Endometrium (tissue), 2 donors: Measurements from ENCODE around the gene PGBD5.

Source experiments
- FAIRE-seq: peaks from 2 replicates; lab custom pipeline; 2012; peaks lifted over from hg19 to GRCh38; lab: Jason Lieb, UNC
- donor health status: control.
- donor health status: control.

The PGBD5 gene

GRCh38 chr1:230375147-230375546, 51.0 kb downstream of the PGBD5 start:
- no peak for FAIRE-seq

GRCh38 chr1:230371923-230372703, 54.0 kb downstream of the PGBD5 start:
- FAIRE-seq = no peak

DNA sequence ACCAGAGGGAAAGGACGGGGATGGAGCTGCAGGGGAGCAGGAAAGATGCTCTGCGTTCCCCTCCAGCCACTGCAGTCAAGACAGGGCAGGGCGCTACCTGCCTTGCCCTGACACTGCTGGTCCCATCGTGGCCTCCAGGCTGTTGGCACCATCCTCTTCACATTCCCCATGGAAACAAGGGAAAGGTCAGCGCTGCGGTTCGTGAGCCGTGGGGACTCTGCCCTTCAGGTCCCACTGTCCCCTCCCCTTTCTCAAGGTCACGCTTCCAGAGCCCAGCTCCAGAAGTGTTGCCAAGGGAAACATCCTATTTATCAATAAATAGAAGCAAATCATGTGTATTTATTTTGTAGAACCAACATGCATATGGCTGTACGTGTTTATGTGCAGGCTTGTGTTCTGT, 56.0 kb downstream of the PGBD5 start:
- FAIRE-seq = no peak

DNA sequence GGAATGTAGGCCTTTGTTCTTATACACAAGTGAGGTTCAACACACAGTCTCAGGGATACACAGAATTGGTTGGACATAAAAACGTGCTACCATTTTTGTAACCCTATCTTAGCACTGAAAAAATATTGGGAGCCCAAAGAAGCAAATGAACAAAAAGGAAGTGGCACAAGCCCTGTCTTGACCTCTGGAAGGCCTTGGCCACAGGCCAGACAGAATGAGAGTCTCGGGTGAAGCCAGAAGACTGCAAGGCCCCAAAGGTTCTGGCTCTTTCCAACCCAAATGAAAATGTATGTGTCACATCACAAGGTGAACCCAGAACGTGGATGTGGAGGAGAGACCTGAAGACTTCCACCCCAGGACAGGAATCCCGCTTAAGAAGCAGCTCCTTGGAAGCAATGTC, 57.3 kb downstream of the PGBD5 start:
- no peak for FAIRE-seq

- no peak for FAIRE-seq
These were observed 57.8 kb downstream of the PGBD5 start for GRCh38 chr1:230368363-230368762.

DNA sequence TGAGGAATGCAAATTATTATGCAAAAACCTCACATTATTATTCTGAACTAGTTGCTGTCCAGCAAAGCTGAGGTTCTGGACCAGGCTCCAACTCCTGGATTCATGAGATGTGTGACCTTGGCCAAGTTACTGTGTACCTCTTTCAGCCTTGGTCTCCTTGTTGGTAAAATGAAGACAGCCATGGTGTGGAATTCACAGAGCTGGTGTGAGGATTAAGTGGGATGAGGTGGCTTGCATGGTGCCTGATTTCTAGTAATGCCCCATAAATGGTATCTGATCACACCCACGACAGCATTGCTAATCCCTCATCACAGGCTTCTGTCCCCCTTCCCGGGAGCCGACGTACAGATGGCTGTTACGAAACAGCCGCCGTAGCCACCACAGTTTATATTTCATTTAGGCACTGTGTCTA, 59.6 kb downstream of the PGBD5 start:
- no peak for FAIRE-seq

DNA sequence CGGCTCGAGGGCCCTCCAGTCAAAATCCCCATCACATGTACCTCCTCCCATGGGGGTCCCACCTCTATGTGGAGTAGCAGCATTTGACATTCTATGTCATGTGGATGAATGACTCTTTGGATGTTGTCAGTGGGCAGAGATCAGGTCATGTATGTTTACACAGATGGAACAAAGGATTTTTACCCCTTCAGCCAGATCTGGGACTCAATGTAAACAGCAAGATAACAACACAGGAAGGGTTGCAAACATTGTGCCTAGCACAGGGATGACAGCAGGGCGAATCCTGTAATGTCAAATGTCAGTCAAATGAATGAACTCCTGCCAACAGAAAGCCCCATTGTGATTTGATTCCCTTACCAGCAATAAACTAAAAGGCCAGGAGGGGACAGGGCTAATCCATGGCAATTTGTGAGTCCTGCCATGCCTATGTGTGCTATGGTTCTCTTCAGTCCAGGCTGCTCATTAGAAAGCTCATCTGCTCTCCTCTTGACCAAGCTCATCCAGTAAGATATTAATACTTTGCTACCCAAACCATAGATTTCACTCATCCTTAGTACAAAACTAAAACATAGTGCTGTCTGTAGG, 60.3 kb downstream of the PGBD5 start:
- no peak for FAIRE-seq

DNA sequence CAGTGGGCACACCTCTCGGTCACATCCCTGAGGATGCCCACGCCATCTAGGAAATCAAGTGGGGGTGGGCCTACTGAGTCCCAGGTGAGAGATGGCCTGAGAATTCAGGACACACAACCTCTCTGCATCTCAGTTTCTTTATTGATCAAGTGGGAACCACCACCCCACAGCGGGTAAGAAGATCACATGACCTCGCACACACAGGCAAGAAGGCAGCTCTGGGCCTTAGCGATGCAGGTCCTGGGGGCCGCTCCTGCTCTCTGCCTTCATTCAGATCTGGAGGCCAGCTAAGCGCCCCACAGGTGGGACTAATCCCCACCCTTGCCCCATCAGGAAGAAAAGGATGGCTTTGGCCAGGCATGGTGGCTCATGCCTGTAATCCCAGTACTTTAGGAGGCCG, 63.2 kb downstream of the PGBD5 start:
- FAIRE-seq = no peak

GRCh38 chr1:230361941-230362340, 64.2 kb downstream of the PGBD5 start:
- FAIRE-seq = no peak

DNA sequence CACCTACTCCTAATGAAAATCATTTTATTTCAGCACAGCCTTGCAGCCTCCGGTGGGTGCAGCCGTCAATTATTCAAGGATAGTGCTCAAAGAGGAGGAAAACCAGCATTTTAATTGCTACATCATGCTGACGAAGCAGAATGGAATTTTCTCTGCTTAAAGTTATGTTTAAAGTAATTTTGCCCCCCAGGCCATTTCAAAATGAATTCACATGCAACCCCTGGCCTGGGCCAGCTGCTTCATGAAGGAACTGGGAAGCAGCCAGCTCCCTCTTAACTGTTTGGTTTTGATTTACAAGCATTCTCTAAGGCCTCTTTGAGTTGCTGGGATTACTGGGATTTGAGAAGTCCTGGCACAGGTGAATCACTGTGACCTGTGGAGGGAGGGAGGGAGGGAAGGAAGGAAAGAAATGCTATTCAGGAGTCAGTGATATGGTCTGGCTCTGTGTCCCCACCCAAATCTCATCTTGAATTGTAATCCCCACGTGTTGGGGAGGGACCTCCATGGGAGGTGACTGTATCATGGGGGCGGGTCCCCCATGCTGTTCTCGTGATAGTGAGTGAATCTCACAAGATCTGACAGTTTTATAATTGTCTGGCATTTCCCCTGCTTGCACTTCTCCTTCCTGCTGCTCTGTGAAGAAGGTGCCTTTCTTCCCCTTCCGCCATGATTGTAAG, 66.0 kb downstream of the PGBD5 start:
- FAIRE-seq = no peak

DNA sequence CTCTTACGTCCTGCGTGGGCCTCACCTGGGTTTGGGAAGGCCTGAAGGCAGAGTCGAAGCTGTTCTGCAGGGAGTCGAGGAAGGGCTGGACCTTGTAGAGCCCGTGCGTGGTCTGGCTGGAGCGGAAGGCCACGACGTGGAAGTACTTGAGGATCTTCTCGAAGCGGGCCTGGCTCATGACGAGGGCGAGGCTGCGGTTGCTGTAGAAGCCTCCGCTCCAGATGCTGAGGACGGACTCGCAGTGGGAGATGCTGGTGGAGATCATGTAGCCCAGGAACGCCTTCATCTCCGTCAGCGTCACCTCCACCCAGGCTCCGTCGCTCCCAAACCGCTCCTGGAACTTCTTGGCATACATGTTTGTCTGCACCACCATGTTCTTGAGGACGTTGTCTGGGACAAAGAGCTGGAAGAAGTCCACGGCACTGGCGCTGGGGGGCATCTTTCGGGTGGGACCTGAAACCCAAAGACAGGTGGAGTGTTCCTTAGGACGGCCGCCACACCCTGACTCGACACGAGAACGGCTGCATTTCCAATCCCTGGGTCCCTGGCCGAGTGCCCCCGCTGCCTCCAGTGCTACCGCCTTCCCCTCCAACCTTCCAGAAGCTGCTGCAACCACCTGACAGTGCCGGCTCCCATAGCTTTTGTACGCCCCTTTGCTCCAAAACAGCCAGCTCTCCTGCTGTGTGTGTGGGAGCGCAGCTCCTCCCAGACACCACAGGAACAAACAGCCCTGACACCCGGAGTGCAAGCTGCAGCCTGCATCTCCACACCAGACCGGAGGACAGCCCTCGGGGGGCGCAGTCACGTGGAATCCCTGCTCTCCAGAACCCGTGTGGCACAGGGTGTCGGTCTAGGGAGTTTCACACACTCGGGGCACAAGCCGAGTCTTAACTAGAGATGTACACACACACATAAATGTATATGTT, 69.0 kb downstream of the PGBD5 start:
- FAIRE-seq = no peak

GRCh38 chr1:230356190-230356589, 69.9 kb downstream of the PGBD5 start:
- no peak for FAIRE-seq

- no peak for FAIRE-seq
These were observed 70.5 kb downstream of the PGBD5 start for GRCh38 chr1:230355594-230355993.

GRCh38 chr1:230355128-230355527, 71.0 kb downstream of the PGBD5 start:
- FAIRE-seq = no peak

- FAIRE-seq = no peak
These were observed 72.1 kb downstream of the PGBD5 start for GRCh38 chr1:230354005-230354404.

- no peak for FAIRE-seq
These were observed 73.6 kb downstream of the PGBD5 start for GRCh38 chr1:230352537-230352936.

- FAIRE-seq = no peak
These were observed 74.1 kb downstream of the PGBD5 start for GRCh38 chr1:230351983-230352382.

DNA sequence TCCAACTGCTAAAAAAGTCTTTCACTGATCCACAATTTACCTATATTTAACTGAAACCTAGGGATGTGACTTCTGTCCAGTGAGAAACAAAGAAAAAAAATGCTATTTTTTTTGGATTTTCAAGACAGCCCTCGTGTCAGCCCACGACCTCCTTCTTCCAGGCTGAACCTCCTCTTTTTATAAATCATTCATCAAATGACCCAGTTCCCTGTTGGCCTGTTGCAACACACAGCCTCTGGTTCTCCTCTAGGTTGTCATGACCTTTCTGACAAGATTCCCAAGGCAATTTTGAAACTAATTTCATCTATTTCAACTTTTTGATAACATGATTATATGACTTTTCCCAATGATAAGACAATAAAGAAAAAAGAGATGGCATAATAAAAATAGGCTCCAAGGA, 74.6 kb downstream of the PGBD5 start:
- peak; percentile 55 for FAIRE-seq

DNA sequence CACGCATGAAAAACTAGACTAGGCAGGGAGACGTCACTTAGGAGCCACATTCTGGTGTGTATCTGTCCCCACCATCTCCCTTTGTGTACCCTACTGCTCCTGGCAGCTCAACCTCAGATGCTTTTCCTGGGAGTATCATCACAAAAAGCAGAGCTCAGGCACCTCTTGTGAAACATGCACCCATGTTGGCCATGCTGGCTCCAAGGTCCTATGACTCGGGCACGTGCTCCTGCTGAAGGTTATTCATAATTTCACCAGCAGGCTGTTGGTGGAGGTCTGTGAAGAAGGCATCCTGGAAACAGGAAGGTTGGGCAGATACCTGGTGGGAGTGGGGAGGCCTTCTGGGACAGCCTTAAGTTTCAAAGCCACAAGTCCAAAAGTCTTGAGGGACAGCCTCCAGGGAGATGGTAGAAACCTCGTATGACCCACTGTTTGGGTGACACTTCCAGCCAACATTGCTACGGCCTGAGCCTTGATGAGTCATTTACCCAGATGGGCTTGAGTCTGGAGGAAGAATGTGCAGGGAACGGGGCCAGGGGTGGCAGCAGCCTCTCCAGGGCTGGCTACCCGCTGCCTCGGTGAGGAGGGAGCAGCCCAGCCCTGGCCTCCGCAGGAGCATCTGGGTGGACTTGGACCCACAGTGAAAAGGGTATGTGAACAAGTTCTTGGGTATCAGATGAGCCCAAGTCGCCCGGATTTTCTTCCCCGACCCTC, 75.8 kb downstream of the PGBD5 start:
- no peak for FAIRE-seq

DNA sequence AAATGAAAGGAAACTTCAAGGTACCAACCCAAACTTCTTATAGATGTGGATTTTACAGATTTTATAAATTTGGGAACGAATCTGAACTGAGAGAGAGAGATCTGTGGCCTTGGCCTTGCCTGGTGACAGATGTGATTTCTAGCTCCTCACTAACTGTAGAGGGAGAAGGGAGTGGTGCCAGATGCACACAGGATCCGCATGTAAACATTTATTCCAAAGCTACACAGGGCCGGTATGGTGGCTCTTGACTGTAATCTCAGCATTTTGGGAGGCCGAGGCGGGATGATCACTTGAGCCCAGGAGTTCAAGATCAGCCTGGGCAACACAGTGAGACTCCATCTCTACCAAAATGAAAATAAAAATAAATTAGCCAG, 77.1 kb downstream of the PGBD5 start:
- FAIRE-seq = no peak

- FAIRE-seq = no peak
These were observed 77.6 kb downstream of the PGBD5 start for GRCh38 chr1:230348386-230349019.
